ENCODE measurements around the gene ECPAS. TPM values are rescaled to one million over a fixed set of nuclear protein-coding genes. Genes with fewer than 3 reads are reported as not detected.
A peak's percentile ranks its signal among the peaks of the same experiment; 100 is the strongest.

Gene ECPAS
- total and polyA plus RNA-seq, 12 donors = 17.3 to 99.1 (median 84.1) TPM

DNA sequence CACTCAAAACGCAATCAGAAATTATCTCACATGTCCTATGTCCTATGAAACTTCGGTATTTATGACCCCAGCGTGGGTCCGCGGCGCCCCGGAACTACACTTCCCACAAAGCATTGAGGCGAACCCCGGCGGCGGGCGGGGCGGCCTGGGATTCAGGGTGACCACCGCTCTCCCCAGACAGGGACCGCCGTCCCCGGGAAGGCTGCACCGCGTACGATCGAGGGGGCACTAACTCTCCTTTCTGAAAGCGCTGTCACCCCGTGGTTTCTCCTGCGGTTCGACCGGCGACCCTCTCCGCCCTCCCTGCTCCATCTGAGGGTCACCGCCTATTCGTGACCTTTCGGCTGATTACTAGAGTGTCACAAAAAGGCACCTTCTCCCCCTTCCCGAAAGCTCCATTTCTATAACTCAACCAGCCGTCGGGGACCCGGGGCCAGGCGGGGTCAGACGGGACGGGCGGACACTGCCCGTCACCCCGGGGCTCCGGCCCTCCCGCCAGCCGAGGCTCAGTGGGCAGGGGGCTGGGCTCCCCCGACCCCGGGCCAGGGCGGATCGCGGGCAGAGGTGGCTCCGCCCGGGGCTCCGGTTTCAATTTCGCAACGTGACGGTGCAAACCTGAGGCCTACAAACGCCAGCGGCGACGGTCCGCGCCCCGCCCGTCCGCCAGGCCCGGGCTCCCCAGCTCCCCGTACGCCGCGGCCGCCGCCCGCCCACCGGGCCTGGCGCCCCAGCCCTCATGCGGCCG is 1.3 kb downstream of the ECPAS start:
- H3K36me3 ChIP-seq (replicated peaks in 1 of 2) = no peaks in the 10 kb centered on the region

GRCh38 chr9:111481885-111482636 is 2.1 kb downstream of the ECPAS start:
- H3K27ac ChIP-seq = peak overlapping the region; percentile 96 to 99 (median 96)
- intact Hi-C loops (cut with DNase I) = no loop called here
- H3K4me1 ChIP-seq (replicated peaks in 1 of 2) = peaks cover 8 to 18% of the 10 kb centered on the region in 2 donors
- DNase-seq = no peak
- 31 to 40% (median 35%) methylated on average over 13 of the region's 13 CpGs for WGBS, 4 donors
- H3K27me3 ChIP-seq = no peaks in the 10 kb centered on the region
- no peaks in the 10 kb centered on the region for H3K36me3 ChIP-seq (replicated peaks in 1 of 2)
- no peaks in the 10 kb centered on the region for H3K9me3 ChIP-seq (replicated peaks in 1 of 3)
- H3K4me3 ChIP-seq = peak overlapping the region in 2 of 4 donors; percentile 86 to 94
- TF ChIP-seq POLR2A (IDR thresholded peaks at IDR 0.05) (no peak), CTCF (IDR thresholded peaks at IDR 0.05) (no peak)

More for the DNA sequence above, 1.3 kb downstream of the ECPAS start:
- intact Hi-C loops (cut with DNase I) = no loop called here
- Histone ChIP-seq H3K4me1 (replicated peaks in 1 of 2) (peaks cover 8 to 18% of the 10 kb centered on the region in 2 donors), H3K4me3 (peak overlapping the region; percentile 86 to 94 (median 88)), H3K27ac (peak overlapping the region; percentile 96 to 99 (median 96)), H3K27me3 (no peaks in the 10 kb centered on the region), H3K9me3 (replicated peaks in 1 of 3) (no peaks in the 10 kb centered on the region)
- DNase-seq = peak; percentile 70 to 88 (median 81)
- 0 to 1% (median 0%) methylated on average over 27 to 76 of the region's 76 CpGs for WGBS, 4 donors
- TF ChIP-seq CTCF (IDR thresholded peaks at IDR 0.05) = no peak
- peak; percentile 67 to 71 for TF ChIP-seq POLR2A (IDR thresholded peaks at IDR 0.05)

GRCh38 chr9:111477677-111478076 is 6.5 kb downstream of the ECPAS start:
- Histone ChIP-seq H3K27me3 (no peaks in the 10 kb centered on the region), H3K36me3 (replicated peaks in 1 of 2) (no peaks in the 10 kb centered on the region), H3K4me3 (no peak overlapping the region), H3K4me1 (replicated peaks in 1 of 2) (peaks cover 14 to 43% of the 10 kb centered on the region in 2 donors), H3K9me3 (replicated peaks in 1 of 3) (no peaks in the 10 kb centered on the region), H3K27ac (no peak overlapping the region)
- intact Hi-C loops (cut with DNase I) = no loop called here
- 90 to 98% (median 95%) methylated on average over 3 of the region's 3 CpGs for WGBS, 4 donors
- no peak for DNase-seq
- no peak for TF ChIP-seq POLR2A (IDR thresholded peaks at IDR 0.05)
- no peak for TF ChIP-seq CTCF (IDR thresholded peaks at IDR 0.05)

DNA sequence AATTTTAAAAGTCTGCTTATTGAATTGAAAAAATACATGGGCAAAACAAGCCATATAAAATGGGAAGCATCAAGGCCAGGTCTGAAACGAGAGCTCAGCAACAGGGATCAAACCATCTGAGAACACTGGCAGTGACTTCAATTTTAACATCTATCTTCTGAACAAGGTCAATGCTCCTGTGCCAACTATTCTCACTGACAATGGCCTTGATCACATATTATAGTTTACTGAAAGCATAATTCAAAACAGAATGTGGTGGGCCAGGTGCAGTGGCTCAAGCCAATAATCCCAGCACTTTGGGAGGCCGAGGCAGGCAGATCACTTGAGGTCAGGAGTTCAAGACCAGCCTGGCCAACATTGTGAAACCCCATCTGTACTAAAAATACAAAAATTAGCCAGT is 9.0 kb downstream of the ECPAS start:
- no peaks in the 10 kb centered on the region for H3K27me3 ChIP-seq
- 33 to 52% (median 45%) methylated on average over 2 of the region's 2 CpGs for WGBS, 4 donors

More for the DNA sequence above, 9.0 kb downstream of the ECPAS start:
- Histone ChIP-seq H3K36me3 (replicated peaks in 1 of 2) (no peaks in the 10 kb centered on the region), H3K4me3 (no peak overlapping the region), H3K4me1 (replicated peaks in 1 of 2) (peaks cover 22 to 44% of the 10 kb centered on the region in 2 donors), H3K9me3 (replicated peaks in 1 of 3) (no peaks in the 10 kb centered on the region), H3K27ac (peak overlapping the region in 4 of 5 donors; percentile 22 to 70 (median 32))
- intact Hi-C loops (cut with DNase I) = no loop called here
- DNase-seq = peak in 5 of 7 donors; percentile 29 to 72 (median 57)
- TF ChIP-seq POLR2A (IDR thresholded peaks at IDR 0.05) (no peak), CTCF (IDR thresholded peaks at IDR 0.05) (no peak)
